Endothelial cell of umbilical vein (primary cell): ENCODE data around the gene EFHC2. TPM values are rescaled to one million over a fixed set of nuclear protein-coding genes. Genes with fewer than 3 reads are reported as not detected.

Experiments
- BruUV-seq: library from RNA; stranded (reverse); fragments of 400-500 nt; replicated peaks from 2 replicates; lab custom pipeline; 2021; lab: Mats Ljungman, UMichigan
- CTCF ChIA-PET: fragments of 300-600, 350-600 bp; sonication (Branson Sonifier 250); formaldehyde crosslinking; loops from one replicate; lab custom pipeline; 2021; ENCODE audit warnings: antibody characterized with exemption, inconsistent platforms; lab: Charles Lee
- POLR2A ChIA-PET: fragments of 300-600, 350-600 bp; sonication (Branson Sonifier 250); formaldehyde crosslinking; loops from one replicate; lab custom pipeline; 2021; ENCODE audit warnings: antibody characterized with exemption, inconsistent platforms; lab: Charles Lee
- DNase-seq: peaks from one replicate; pipeline ENCODE4 v3.0.0-alpha.2; 2011; ENCODE audit warnings: low read depth, low spot score
- FAIRE-seq: peaks from 2 replicates; lab custom pipeline; 2011; peaks lifted over from hg19 to GRCh38; lab: Jason Lieb, UNC
- H2AFZ ChIP-seq: 2 replicates; pipeline ENCODE4 v1.6.0; 2012; ENCODE audit warnings: low read depth, low read length, control low read depth, inconsistent platforms
- H3K27ac ChIP-seq: 2 replicates; pipeline ENCODE4 v1.5.1; 2011; ENCODE audit warnings: low read depth, mild to moderate bottlenecking, control low read depth, low read length, moderate library complexity; ENCODE audit not compliant: insufficient read depth
- H3K27me3 ChIP-seq, 2 experiments: 2 replicates each; pipeline versions ENCODE4 v1.6.0 to v1.6.1; 2011; ENCODE audit warnings: low read length in 2 of 2, mixed read lengths in 1 of 2; ENCODE audit not compliant: control insufficient read depth in 2 of 2, insufficient read depth in 2 of 2
- H3K36me3 ChIP-seq, 2 experiments: 2 replicates in 1 of 2; 3 replicates in 1 of 2; pipeline ENCODE4 v1.5.1; 2011; ENCODE audit warnings: low read length in 2 of 2, mild to moderate bottlenecking in 1 of 2, moderate library complexity in 1 of 2; ENCODE audit not compliant: control insufficient read depth in 2 of 2, insufficient read depth in 2 of 2; ENCODE audit errors: extremely low read depth in 1 of 2
- H3K4me1 ChIP-seq: 3 replicates; pipeline ENCODE4 v1.5.1; 2011; ENCODE audit warnings: mild to moderate bottlenecking, low read length; ENCODE audit not compliant: control insufficient read depth, insufficient read depth; ENCODE audit errors: extremely low read depth
- H3K4me2 ChIP-seq: 2 replicates; pipeline ENCODE4 v1.6.1; 2011; ENCODE audit warnings: low read length, control low read depth, mixed read lengths; ENCODE audit not compliant: insufficient read depth
- H3K4me3 ChIP-seq, 3 experiments: fragments of 200-600 bp in 1 of 3; sonication (generic), shearing (Covaris generic) in 1 of 3; replicated peaks in 1 of 3; 2 replicates each; pipeline ENCODE4 v1.5.1; 2011 to 2016; ENCODE audit warnings: control low read depth in 3 of 3, low read length in 3 of 3, mild to moderate bottlenecking in 2 of 3, inconsistent platforms in 1 of 3, low read depth in 1 of 3, moderate library complexity in 1 of 3; ENCODE audit not compliant: insufficient read depth in 1 of 3
- H3K79me2 ChIP-seq: 2 replicates; pipeline ENCODE4 v1.6.0; 2012; ENCODE audit warnings: low read length, inconsistent platforms; ENCODE audit not compliant: control insufficient read depth, insufficient read depth
- H3K9ac ChIP-seq: replicated peaks from 2 replicates; pipeline ENCODE3; 2011; ENCODE audit warnings: low read length, control low read depth; ENCODE audit not compliant: insufficient read depth; ENCODE audit errors: extremely low read depth
- H3K9me1 ChIP-seq: replicated peaks from 3 replicates; pipeline ENCODE4 v1.6.0; 2011; ENCODE audit warnings: mild to moderate bottlenecking, low read length; ENCODE audit not compliant: control insufficient read depth, insufficient read depth; ENCODE audit errors: extremely low read depth
- H3K9me3 ChIP-seq: replicated peaks from 2 replicates; pipeline ENCODE4 v1.5.1; 2012; ENCODE audit warnings: low read length, inconsistent platforms; ENCODE audit not compliant: control insufficient read depth, insufficient read depth
- H4K20me1 ChIP-seq: replicated peaks from 2 replicates; pipeline ENCODE3; 2011; ENCODE audit warnings: mild to moderate bottlenecking, low read length; ENCODE audit not compliant: control insufficient read depth, insufficient read depth; ENCODE audit errors: extremely low read depth
- EZH2 ChIP-seq: IDR thresholded peaks from 2 replicates; pipeline ENCODE4 v1.6.1; 2012; ENCODE audit warnings: borderline replicate concordance, low read depth, mild to moderate bottlenecking, moderate library complexity, low read length, inconsistent platforms; ENCODE audit not compliant: severe bottlenecking
- JUN ChIP-seq: IDR thresholded peaks from 2 replicates; pipeline ENCODE4 v1.6.1; 2011; ENCODE audit warnings: borderline replicate concordance, low read depth; ENCODE audit not compliant: insufficient read length, insufficient read depth
- MYC ChIP-seq: IDR thresholded peaks from one replicate; pipeline ENCODE4 v1.6.1; 2011; ENCODE audit warnings: mild to moderate bottlenecking, low read depth, low read length
- POLR2AphosphoS5 ChIP-seq: IDR thresholded peaks from 2 replicates; pipeline ENCODE4 v1.6.1; 2012; ENCODE audit warnings: low read depth, mild to moderate bottlenecking, control low read depth, low read length, moderate library complexity; ENCODE audit not compliant: insufficient read depth
- dilution Hi-C: fragments of 300-500 bp; cut with MboI; formaldehyde crosslinking; loops from one replicate; pipeline ENCODE4 v1.15.0; 2019; ENCODE audit warnings: low sequenced_read_pairs; ENCODE audit not compliant: extremely low pct_ligation_motif_present
- intact Hi-C: fragments of 100-400 bp; cut with micrococcal nuclease; formaldehyde crosslinking; loops from one replicate; pipeline ENCODE4 v1.10.0; 2022
- polyA plus RNA-seq, 4 experiments: library from polyadenylated mRNA; depleted of rRNA in 3 of 4; stranded (reverse) in 3 of 4; unstranded in 1 of 4; fragments of >200 nt; gene quantifications; 2 replicates each; pipeline versions ENCODE4 v1.2.1 to v1.2.3, GENCODE V29; 2011 to 2012; ENCODE audit warnings: missing spikeins in 1 of 4
- total RNA-seq: library from RNA; stranded (reverse); gene quantifications from 2 replicates; pipeline ENCODE4 v1.2.3, GENCODE V29; 2021

Gene EFHC2
- total and polyA plus RNA-seq, 2 donors (not counting 3 experiments of a cell fraction or from before 2014, with no cell fraction given), result not detected

GRCh38 chrX:44319550-44319949 is 23.9 kb downstream of the EFHC2 start:
- Histone ChIP-seq H4K20me1 (no peaks in the 10 kb centered on the region), H3K79me2 (no peaks in the 10 kb centered on the region), H3K9me3 (no peaks in the 10 kb centered on the region), H3K4me2 (no peak overlapping the region), H3K27me3 (no peaks in the 10 kb centered on the region), H3K36me3 (no peaks in the 10 kb centered on the region), H3K4me1 (no peaks in the 10 kb centered on the region), H2AFZ (no peak overlapping the region), H3K9ac (no peak overlapping the region), H3K9me1 (no peaks in the 10 kb centered on the region), H3K4me3 (no peak overlapping the region), H3K27ac (no peak overlapping the region)
- dilution Hi-C loops, result no loop called here
- FAIRE-seq (no peak), DNase-seq (no peak)
- TF ChIP-seq POLR2AphosphoS5 (no peak), JUN (no peak), MYC (no peak)
- CTCF ChIA-PET, result no interaction called here
- POLR2A ChIA-PET, result no interaction called here
- intact Hi-C loops, result no loop called here
- BruUV-seq, result no TSS peak

- CTCF ChIA-PET, result no interaction called here
- H3K27me3 ChIP-seq, result no peaks in the 10 kb centered on the region
- DNase-seq (no peak), FAIRE-seq (no peak)
- H3K9ac ChIP-seq, result no peak overlapping the region
- intact Hi-C loops (no loop called here), dilution Hi-C loops (no loop called here)
- no peak overlapping the region for H3K4me2 ChIP-seq
- H3K9me1 ChIP-seq, result no peaks in the 10 kb centered on the region
- no peaks in the 10 kb centered on the region for H3K79me2 ChIP-seq
- no peak overlapping the region for H2AFZ ChIP-seq
- no peaks in the 10 kb centered on the region for H4K20me1 ChIP-seq
- H3K36me3 ChIP-seq, result no peaks in the 10 kb centered on the region
- POLR2A ChIA-PET, result no interaction called here
- no peak overlapping the region for H3K4me3 ChIP-seq
- H3K9me3 ChIP-seq, result no peaks in the 10 kb centered on the region
- H3K27ac ChIP-seq, result no peak overlapping the region
- BruUV-seq, result no TSS peak
- TF ChIP-seq EZH2, result no peak
- no peaks in the 10 kb centered on the region for H3K4me1 ChIP-seq
Observed at GRCh38 chrX:44317181-44317580, 26.3 kb downstream of the EFHC2 start.
